DOHH2 (cell line): ENCODE measurements around the gene TNFRSF21.

Experiments used
- EZH2phosphoT487 ChIP-seq: fragments of 200-600 bp; sonication (generic); IDR thresholded peaks from 2 replicates; pipeline ENCODE4 v1.6.1; 2017; ENCODE audit warnings: borderline replicate concordance, mild to moderate bottlenecking, antibody characterized with exemption, low read length, moderate library complexity, mixed read lengths
- TF ChIP-seq, protein P1 (sequence below): fragments of 200-600 bp; sonication (generic); IDR thresholded peaks from one replicate; pipeline ENCODE4 v1.5.1; 2014; ENCODE audit warnings: antibody characterized with exemption, mild to moderate bottlenecking, low read depth, low read length; ENCODE audit not compliant: poor library complexity, severe bottlenecking

- TF ChIP-seq, protein P1, sequence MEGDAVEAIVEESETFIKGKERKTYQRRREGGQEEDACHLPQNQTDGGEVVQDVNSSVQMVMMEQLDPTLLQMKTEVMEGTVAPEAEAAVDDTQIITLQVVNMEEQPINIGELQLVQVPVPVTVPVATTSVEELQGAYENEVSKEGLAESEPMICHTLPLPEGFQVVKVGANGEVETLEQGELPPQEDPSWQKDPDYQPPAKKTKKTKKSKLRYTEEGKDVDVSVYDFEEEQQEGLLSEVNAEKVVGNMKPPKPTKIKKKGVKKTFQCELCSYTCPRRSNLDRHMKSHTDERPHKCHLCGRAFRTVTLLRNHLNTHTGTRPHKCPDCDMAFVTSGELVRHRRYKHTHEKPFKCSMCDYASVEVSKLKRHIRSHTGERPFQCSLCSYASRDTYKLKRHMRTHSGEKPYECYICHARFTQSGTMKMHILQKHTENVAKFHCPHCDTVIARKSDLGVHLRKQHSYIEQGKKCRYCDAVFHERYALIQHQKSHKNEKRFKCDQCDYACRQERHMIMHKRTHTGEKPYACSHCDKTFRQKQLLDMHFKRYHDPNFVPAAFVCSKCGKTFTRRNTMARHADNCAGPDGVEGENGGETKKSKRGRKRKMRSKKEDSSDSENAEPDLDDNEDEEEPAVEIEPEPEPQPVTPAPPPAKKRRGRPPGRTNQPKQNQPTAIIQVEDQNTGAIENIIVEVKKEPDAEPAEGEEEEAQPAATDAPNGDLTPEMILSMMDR = no peak
- TF ChIP-seq EZH2phosphoT487 = no peak
Measured at GRCh38 chr6:47239546-47239945, 70.2 kb downstream of the TNFRSF21 start.
